Measurements from ENCODE around the gene UMOD.
"Not testable (repeated sequence)": the region's sequence is repeated elsewhere in the genome, so short reads cannot be mapped to it uniquely, and the experiment has no call there.

UMOD gene

DNA sequence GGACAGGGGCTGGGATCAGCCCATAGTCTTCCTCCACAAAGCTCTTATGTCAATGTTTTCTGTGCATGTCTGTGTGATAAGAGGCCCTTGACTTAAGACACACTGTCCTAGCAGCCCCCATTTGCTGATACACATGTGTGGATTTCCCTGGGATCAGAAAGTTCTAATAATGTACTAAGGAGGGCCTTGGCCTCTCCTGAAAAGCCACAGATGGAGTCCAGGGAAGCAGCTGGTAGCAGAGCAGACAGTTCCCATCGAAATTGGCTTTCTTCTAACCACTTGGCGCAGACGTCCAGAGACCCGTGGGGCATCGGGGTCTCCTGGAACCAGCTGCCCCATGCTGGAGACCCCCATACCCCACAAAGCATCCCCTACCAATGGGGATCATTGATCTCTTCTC is 20.9 kb downstream of the UMOD start:
- Histone ChIP-seq H3K36me3 (ENCODE audit: insufficient read depth, low read length) (no peaks in the 10 kb centered on the region), H3K9me3 (replicated peaks; ENCODE audit: low read length) (no peaks in the 10 kb centered on the region), H3K9ac (ENCODE audit: low read depth, low read length) (no peak overlapping the region)

DNA sequence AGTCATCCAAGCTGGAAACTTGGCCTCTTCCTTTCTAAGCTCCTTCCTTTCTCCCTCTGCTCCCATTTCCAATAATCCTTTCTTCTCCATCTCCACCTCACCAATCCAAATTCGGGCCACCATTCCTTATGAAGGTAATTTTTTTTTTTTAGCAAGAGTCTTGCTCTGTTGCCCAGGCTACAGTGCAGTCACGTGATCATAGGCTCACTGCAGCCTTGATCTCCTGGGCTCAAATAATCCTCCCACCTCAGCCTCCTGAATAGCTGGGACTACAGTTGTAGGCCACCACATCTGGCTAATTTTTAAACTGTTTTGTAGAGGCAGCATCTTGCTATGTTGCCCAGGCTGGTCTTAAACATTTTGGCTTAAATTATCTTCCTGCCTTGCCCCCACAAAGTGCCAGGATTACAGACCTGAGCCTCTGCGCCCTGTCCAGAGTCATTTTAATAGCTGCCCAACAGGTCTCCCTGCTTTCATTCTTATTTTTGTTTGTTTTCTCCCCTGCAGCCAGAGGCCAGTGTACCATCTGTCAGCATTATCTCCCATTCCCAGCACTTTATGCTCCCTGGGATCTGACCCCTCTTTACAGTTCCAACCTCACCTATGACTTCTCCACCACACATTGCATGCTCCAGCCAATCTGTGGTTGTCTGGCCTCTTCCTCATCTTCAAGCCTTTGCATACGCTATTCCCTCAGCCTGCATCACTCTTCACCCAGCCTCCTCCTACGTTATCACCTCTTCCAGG is 22.9 kb downstream of the UMOD start:
- no peak overlapping the region for H3K9ac ChIP-seq (ENCODE audit: low read depth, low read length)
- no peaks in the 10 kb centered on the region for H3K27me3 ChIP-seq (ENCODE audit: control insufficient read depth, insufficient read depth, low read length)
- H3K36me3 ChIP-seq (ENCODE audit: insufficient read depth, low read length) = no peaks in the 10 kb centered on the region
- H3K4me2 ChIP-seq (ENCODE audit: low read length) = no peak overlapping the region
- no peaks in the 10 kb centered on the region for H3K4me1 ChIP-seq (ENCODE audit: control insufficient read depth, insufficient read depth, low read length)
- no peaks in the 10 kb centered on the region for H3K9me3 ChIP-seq (replicated peaks; ENCODE audit: low read length)
- H3K4me3 ChIP-seq (ENCODE audit: low read length) = no peak overlapping the region

More for the DNA sequence above, 20.9 kb downstream of the UMOD start:
- Histone ChIP-seq H3K4me1 (ENCODE audit: control insufficient read depth, insufficient read depth, low read length) (no peaks in the 10 kb centered on the region), H3K4me3 (ENCODE audit: low read length) (no peak overlapping the region), H3K4me2 (ENCODE audit: low read length) (no peak overlapping the region), H3K27me3 (ENCODE audit: control insufficient read depth, insufficient read depth, low read length) (no peaks in the 10 kb centered on the region)

DNA sequence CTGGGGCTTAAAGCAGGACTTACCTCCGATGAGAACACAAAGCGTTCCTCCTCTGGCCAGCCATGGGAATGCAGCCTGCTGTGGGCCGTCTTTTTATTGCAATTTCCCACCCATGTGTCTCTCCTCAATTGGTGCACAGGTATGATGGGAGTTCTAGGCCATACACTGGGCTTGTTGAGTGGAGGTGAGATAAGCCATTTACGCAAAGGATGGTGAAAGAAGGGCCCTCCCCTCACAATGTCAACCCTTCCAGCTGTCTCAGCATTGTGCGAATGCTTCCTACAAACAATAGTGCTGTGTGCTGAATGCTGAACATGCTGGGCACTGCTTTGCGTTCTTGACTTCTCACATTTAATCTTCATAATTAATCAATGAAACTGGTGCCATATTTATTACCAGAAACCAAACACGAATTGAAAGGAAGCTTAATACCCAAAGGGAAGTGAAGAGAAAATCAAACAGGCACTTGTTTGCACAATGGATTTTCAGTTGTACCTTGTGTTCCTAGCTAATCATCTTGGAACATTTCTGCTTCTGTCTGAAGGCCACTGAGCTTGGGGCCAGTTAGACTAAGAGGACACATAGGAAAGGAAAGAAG is 25.0 kb downstream of the UMOD start, which contains the start of gene GP2:
GP2 (minus strand) TSS at position 70 of the 598 bp plus-strand sequence. CDS start 1,082 bp downstream, outside the sequence.
- Histone ChIP-seq H3K4me1 (ENCODE audit: control insufficient read depth, insufficient read depth, low read length) (no peaks in the 10 kb centered on the region), H3K9ac (ENCODE audit: low read depth, low read length) (no peak within 1 kb of the TSS), H3K36me3 (ENCODE audit: insufficient read depth, low read length) (no peaks in the 10 kb centered on the region), H3K27me3 (ENCODE audit: control insufficient read depth, insufficient read depth, low read length) (no peaks in the 10 kb centered on the region), H3K4me2 (ENCODE audit: low read length) (no peak within 1 kb of the TSS), H3K4me3 (ENCODE audit: low read length) (no peak within 1 kb of the TSS), H3K9me3 (replicated peaks; ENCODE audit: low read length) (no peaks in the 10 kb centered on the region)

DNA sequence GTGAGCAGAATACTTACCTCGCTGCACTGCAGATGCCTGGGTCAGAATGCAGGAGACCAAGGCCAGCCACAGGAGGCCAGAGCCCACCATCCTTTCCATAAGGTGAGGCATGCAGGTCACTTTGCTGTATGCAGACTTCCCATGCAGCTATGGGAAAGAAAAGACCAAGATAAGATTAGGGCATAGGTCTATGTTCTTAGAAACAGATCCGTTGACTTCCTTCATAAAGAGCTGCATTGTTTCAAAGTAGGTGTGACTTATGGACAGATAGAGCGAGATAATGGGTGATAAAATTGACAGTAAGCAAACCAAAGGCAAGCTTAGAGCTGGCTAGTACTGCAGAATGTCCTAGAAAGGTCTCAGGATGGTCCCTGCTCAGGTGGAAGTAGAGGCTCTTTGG is 26.2 kb downstream of the UMOD start:
- H3K9ac ChIP-seq (ENCODE audit: low read depth, low read length) = no peak overlapping the region
- no peaks in the 10 kb centered on the region for H3K36me3 ChIP-seq (ENCODE audit: insufficient read depth, low read length)
- H3K27me3 ChIP-seq (ENCODE audit: control insufficient read depth, insufficient read depth, low read length) = no peaks in the 10 kb centered on the region
- no peaks in the 10 kb centered on the region for H3K4me1 ChIP-seq (ENCODE audit: control insufficient read depth, insufficient read depth, low read length)
- H3K4me3 ChIP-seq (ENCODE audit: low read length) = no peak overlapping the region
- no peaks in the 10 kb centered on the region for H3K9me3 ChIP-seq (replicated peaks; ENCODE audit: low read length)
- H3K4me2 ChIP-seq (ENCODE audit: low read length) = no peak overlapping the region

DNA sequence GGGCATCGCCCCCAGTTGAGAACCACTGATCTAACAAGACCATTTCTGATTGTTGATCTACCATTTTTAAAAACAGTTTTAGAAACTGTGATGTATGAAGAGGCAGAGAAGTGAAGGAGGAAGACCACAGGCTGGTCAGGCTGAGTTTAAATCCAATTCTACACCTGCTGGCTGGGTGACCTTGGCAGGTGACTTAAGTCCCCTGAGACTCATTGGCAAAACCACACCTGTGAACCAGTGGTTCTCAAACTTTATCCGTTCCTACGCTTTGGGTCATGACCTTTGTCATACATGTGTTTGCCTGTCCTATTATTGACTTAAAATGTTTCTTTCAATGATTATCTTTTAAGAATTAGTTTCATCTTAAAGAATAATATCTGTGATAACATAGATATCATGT is 27.5 kb downstream of the UMOD start:
- H3K4me3 ChIP-seq (ENCODE audit: low read length) = no peak overlapping the region

DNA sequence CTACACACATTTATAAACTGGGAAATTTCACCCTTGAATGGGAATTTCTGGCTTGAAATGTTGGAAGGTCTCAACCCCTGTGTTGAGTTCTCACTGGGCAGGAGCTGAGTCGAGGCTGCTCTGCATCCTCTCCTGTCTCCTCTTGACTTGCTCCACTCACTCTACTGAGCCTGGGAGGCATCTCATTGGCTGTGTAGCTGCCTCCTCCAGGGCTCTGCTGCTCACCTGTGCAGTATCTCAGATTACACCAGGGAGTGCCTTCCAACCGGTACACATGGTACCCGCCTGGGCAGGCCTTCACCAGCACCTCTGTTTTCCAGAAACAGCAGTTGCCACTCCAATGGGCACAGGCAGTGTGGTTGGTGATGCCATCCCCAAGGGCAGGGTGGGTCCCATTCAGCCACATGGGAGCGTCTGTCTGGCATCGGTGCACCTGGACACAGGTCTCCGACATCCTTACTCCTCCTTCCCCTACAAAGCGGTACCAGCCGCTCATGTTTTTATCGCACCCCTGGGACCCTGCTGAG is 28.9 kb downstream of the UMOD start:
- H3K27me3 ChIP-seq (ENCODE audit: control insufficient read depth, insufficient read depth, low read length) = no peaks in the 10 kb centered on the region
- H3K4me3 ChIP-seq (ENCODE audit: low read length) = no peak overlapping the region
- no peak overlapping the region for H3K9ac ChIP-seq (ENCODE audit: low read depth, low read length)
- H3K36me3 ChIP-seq (ENCODE audit: insufficient read depth, low read length) = no peaks in the 10 kb centered on the region
- H3K4me1 ChIP-seq (ENCODE audit: control insufficient read depth, insufficient read depth, low read length) = no peaks in the 10 kb centered on the region
- no peaks in the 10 kb centered on the region for H3K9me3 ChIP-seq (replicated peaks; ENCODE audit: low read length)
- H3K4me2 ChIP-seq (ENCODE audit: low read length) = no peak overlapping the region

More for the DNA sequence above, 27.5 kb downstream of the UMOD start:
- H3K27me3 ChIP-seq (ENCODE audit: control insufficient read depth, insufficient read depth, low read length) = no peaks in the 10 kb centered on the region
- no peaks in the 10 kb centered on the region for H3K36me3 ChIP-seq (ENCODE audit: insufficient read depth, low read length)
- H3K4me1 ChIP-seq (ENCODE audit: control insufficient read depth, insufficient read depth, low read length) = no peaks in the 10 kb centered on the region
- H3K4me2 ChIP-seq (ENCODE audit: low read length) = no peak overlapping the region
- H3K9me3 ChIP-seq (replicated peaks; ENCODE audit: low read length) = no peaks in the 10 kb centered on the region
- no peak overlapping the region for H3K9ac ChIP-seq (ENCODE audit: low read depth, low read length)

DNA sequence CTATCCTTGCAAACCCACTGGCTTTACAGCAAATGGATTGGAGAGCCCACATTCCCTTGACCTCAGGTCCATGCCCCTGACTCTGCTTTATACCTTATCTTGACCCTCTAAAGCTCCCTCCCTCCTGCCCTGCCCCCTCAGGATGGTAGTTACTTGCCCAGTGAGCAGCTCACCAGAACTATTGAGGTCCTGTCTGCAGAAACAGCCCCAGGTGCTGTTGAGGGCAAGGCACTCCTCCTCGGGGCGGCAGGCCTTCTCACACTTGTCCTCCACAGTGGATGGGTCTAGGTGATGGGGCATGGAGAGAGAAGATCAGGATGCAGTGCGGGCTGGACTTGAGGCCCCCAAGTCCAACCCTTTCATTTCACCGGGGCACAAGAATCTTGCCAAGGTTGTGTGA is 29.8 kb downstream of the UMOD start:
- Histone ChIP-seq H3K4me2 (ENCODE audit: low read length) (no peak overlapping the region), H3K4me3 (ENCODE audit: low read length) (no peak overlapping the region), H3K4me1 (ENCODE audit: control insufficient read depth, insufficient read depth, low read length) (no peaks in the 10 kb centered on the region), H3K27me3 (ENCODE audit: control insufficient read depth, insufficient read depth, low read length) (no peaks in the 10 kb centered on the region), H3K36me3 (ENCODE audit: insufficient read depth, low read length) (no peaks in the 10 kb centered on the region), H3K9me3 (replicated peaks; ENCODE audit: low read length) (no peaks in the 10 kb centered on the region), H3K9ac (ENCODE audit: low read depth, low read length) (no peak overlapping the region)

DNA sequence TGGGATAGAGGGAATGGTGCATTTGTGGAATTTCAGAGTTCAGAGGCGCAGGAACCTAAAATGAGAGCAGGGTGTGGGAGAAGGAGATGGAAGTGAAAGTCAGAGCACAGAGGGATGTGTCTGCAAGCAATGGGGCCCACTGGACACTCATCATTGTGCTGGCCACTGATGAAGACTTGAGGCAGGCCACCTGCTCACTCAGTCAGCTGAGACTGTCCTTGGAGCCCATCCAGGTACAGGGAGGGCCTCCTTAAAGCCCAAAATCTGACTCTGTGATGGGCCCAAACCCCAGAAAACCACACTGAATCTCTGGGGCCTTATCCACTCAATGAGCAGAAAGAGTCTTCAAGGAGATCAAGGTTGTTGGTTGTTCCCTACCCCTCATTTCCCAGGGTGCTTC is 30.8 kb downstream of the UMOD start:
- Histone ChIP-seq H3K4me3 (ENCODE audit: low read length) (no peak overlapping the region), H3K4me2 (ENCODE audit: low read length) (no peak overlapping the region), H3K9ac (ENCODE audit: low read depth, low read length) (no peak overlapping the region), H3K36me3 (ENCODE audit: insufficient read depth, low read length) (no peaks in the 10 kb centered on the region), H3K27me3 (ENCODE audit: control insufficient read depth, insufficient read depth, low read length) (no peaks in the 10 kb centered on the region), H3K4me1 (ENCODE audit: control insufficient read depth, insufficient read depth, low read length) (no peaks in the 10 kb centered on the region), H3K9me3 (replicated peaks; ENCODE audit: low read length) (no peaks in the 10 kb centered on the region)

DNA sequence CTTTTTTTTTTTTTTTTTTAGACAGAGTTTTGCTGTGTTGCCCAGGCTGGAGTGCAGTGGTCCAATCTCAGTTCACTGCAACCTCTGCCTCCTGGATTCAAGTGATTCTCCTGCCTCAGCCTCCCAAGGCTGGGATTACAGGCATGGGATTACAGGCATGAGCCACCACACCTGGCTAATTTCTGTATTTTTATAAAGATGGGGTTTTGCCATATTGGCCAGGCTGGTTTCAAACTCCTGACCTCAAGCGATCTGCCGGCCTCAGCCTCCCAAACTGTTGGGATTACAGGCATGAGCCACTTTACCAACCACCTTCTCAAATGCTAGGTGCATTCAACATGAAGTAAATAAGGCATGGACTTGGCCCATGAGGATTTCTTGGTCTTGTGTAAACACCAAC is 31.5 kb downstream of the UMOD start:
- H3K27me3 ChIP-seq (ENCODE audit: control insufficient read depth, insufficient read depth, low read length); H3K4me2 ChIP-seq (ENCODE audit: low read length); H3K9ac ChIP-seq (ENCODE audit: low read depth, low read length); H3K36me3 ChIP-seq (ENCODE audit: insufficient read depth, low read length); H3K9me3 ChIP-seq (replicated peaks; ENCODE audit: low read length); H3K4me1 ChIP-seq (ENCODE audit: control insufficient read depth, insufficient read depth, low read length); H3K4me3 ChIP-seq (ENCODE audit: low read length): not testable (repeated sequence)

DNA sequence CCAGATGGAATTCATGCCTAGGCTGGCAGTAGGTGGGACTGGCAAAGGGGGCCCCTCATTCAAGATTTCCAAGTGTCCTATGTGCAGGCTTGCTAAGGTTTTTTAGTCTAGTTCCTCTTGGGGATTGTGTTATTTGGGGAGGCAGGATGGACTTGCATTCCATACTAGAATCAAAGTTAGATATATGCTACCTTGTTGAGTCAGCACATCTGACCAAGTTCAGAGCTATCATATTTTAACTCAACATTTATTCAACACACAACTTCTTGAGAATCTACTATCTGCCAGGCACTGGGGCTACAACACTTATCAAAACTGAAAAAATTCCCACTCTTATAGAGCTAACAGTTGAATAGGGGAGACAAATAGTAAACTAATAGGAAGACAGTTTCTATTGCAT is 31.9 kb downstream of the UMOD start:
- Histone ChIP-seq H3K27me3 (ENCODE audit: control insufficient read depth, insufficient read depth, low read length) (no peaks in the 10 kb centered on the region), H3K36me3 (ENCODE audit: insufficient read depth, low read length) (no peaks in the 10 kb centered on the region), H3K4me2 (ENCODE audit: low read length) (no peak overlapping the region), H3K9me3 (replicated peaks; ENCODE audit: low read length) (no peaks in the 10 kb centered on the region), H3K9ac (ENCODE audit: low read depth, low read length) (no peak overlapping the region), H3K4me1 (ENCODE audit: control insufficient read depth, insufficient read depth, low read length) (no peaks in the 10 kb centered on the region), H3K4me3 (ENCODE audit: low read length) (no peak overlapping the region)

DNA sequence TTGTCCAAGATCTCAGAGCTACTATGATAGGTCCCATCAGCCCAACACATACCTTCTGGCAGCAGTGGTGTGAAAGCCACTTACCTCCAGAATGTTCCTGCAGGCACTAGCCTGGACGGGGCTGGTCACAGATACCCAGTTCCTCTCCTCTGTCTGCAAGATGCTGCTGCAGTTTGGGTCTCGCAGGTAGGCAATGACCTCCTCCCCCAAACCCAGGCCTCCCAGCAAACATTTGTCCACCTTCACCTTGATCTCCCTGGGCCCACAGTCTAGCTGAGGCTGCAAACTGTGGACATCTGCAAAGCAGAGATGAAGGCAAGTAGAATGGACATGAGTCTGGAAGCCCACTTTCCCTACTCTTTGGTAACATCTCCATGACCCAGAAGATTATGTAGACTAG is 32.3 kb downstream of the UMOD start:
- no peak overlapping the region for H3K4me2 ChIP-seq (ENCODE audit: low read length)
- H3K4me3 ChIP-seq (ENCODE audit: low read length) = no peak overlapping the region
- H3K9me3 ChIP-seq (replicated peaks; ENCODE audit: low read length) = no peaks in the 10 kb centered on the region
- H3K27me3 ChIP-seq (ENCODE audit: control insufficient read depth, insufficient read depth, low read length) = no peaks in the 10 kb centered on the region
- H3K36me3 ChIP-seq (ENCODE audit: insufficient read depth, low read length) = no peaks in the 10 kb centered on the region
- H3K4me1 ChIP-seq (ENCODE audit: control insufficient read depth, insufficient read depth, low read length) = no peaks in the 10 kb centered on the region
- H3K9ac ChIP-seq (ENCODE audit: low read depth, low read length) = no peak overlapping the region

DNA sequence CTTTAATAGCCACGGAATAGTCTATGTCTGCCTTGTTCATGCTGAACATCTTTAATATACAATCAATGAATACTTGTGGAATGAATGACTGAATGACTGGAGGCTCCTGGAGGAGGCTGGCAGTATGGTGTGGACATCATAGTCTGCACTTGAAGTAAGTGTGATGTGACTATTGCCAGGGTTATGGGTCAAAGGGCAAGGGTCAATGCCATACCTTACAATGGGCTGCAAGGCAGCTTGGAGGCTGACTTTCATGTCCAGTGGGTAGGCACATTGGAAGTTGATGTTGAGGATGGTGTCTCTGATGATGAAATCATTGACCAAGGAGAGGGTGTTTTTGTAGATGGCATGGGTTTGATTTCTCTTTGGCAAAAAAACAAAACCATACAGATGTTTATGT is 33.1 kb downstream of the UMOD start:
- no peaks in the 10 kb centered on the region for H3K36me3 ChIP-seq (ENCODE audit: insufficient read depth, low read length)
- no peak overlapping the region for H3K4me3 ChIP-seq (ENCODE audit: low read length)
- H3K27me3 ChIP-seq (ENCODE audit: control insufficient read depth, insufficient read depth, low read length) = no peaks in the 10 kb centered on the region
- no peaks in the 10 kb centered on the region for H3K4me1 ChIP-seq (ENCODE audit: control insufficient read depth, insufficient read depth, low read length)
- H3K9ac ChIP-seq (ENCODE audit: low read depth, low read length) = no peak overlapping the region
- no peaks in the 10 kb centered on the region for H3K9me3 ChIP-seq (replicated peaks; ENCODE audit: low read length)
- H3K4me2 ChIP-seq (ENCODE audit: low read length) = no peak overlapping the region
